NCI-H2196 treated with DMSO at 0.1 percent for 48 hours (cell line): ENCODE data around the gene SLC39A3.

Experiments used
- DNase-seq: peaks from one replicate; lab custom pipeline; 2025; ENCODE audit not compliant: unreplicated experiment; lab: John Stamatoyannopoulos, UW

Gene SLC39A3

DNA sequence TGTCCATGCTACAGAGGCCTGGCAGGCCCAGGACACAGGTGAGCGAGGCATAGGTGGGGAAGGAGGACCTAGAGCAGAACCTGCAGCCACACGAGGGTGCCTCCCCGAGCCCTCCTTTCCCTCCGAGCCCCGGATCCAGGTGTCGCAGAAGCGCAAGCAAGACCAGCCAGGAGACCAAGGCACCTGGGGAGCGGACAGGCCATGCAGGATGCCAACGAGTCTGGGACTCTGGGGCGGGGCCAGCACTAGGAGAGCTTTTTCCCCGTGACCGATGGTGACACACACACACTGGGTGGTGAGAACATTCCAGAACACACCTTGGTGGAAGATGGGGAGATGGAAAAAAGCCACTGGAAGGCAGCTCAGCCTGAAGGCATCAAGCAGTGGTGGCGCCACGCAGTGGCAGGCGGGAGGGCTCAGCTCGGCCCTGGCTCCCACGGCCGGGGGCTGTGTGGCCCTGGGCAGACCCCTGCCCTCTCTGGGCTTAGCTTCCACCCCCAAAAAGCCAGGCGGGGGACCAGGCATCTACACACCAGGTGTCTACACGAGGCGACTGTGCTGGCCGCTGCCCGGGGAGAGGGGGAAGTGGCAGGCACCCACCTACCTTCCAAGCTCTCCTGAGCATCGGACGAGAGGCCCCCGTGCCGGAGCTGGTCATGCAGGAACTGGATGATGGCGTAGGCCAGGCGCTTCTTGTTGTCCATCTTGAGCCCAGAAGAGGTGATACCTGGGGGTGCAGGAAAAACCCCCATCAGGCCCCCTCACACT, 28.7 kb upstream of the SLC39A3 start:
- no peak for DNase-seq

GRCh38 chr19:2767688-2768087, 27.9 kb upstream of the SLC39A3 start:
- no peak for DNase-seq

GRCh38 chr19:2766594-2767372, 27.0 kb upstream of the SLC39A3 start:
- DNase-seq, result no peak

DNA sequence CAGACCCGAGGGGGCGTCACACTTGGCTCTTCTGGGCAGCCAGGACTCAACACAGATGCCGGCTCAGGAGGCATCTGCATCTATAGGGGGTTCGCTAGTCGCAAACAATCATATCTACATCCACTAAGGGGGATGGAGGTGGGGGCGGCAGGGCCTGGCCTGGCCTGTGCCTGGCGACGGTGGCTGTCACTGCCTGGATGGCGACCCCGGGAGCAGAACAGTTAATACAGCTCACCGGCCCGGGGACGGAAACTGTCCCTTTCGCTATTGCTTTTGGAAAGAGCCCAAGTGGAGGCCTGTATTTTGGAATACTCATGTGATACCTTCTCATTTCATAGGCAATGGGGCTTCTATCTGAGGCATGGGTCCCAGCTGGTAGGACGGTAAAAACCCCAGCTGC, 25.6 kb upstream of the SLC39A3 start:
- no peak for DNase-seq

DNA sequence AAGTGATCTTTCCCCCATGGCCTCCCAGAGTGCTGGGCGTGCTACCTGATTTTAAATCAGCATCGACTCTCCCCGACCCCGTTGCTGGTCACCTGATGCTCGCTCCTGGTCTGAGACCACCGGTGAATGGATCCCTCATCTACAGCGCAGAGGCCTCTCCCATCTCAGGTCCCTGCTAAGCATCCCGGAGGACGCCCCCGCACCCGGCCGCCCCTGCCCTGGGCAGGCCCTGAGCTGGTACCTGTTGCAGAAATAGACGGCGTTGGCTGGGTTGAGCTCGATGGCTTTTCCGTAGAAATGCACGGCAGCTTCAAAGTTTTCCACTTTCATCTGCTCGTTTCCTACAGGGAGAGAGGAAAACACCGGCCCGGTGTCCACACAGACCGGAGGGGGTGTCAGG, 25.1 kb upstream of the SLC39A3 start:
- DNase-seq, result no peak

DNA sequence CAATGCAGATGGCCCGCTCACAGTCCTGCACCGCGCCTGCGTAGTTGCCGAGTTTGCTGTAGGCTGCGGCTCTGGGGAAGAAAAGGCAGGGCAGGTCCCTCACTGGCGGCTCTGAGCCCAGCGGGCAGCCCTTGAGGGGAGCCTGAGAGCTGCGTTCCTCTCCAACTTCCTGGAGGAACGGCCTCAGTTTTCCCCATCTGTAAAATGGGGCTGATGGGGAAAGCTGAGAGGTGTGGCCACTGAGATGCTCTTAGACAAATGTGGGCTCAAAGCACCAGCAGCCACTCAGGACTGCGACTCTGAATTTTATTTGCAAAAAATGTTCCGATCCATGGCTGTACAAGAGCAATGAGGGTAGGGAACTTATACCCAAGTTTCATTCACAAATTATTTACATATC, 23.9 kb upstream of the SLC39A3 start:
- no peak for DNase-seq

DNA sequence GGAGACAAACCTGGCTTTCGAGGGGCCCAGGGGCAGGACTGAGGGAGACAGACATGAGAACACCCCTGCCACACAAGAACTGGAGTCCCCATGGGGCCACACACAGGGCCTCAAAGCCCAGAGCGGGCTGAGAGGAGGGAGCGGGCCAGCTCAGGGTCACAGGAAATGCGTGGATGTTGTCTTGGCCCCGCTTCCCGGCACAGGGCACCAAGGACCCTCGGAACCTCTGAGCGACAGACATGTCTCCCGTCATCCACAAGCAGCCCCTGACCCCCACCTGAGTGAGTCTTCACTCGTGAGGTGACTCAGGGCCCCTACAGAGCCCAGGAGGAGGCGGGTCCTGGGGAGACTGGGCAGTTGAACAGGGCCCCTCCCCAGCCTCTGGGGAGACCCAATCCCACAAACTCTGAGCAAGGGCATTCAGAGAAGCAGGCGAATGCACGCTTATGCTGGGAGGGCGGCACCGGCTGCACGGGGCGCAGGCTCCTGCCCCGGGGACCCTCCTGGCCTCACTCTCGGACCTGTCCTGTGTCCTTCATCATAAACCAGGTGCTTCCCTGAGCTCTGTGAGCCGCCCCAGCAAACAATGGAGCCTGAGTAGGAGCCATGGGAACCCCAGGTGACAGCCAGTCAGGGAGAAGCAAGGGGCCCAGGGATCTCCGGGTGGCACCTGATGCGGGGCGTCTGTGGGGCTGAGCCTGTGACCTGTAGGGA, 23.1 kb upstream of the SLC39A3 start:
- no peak for DNase-seq

DNA sequence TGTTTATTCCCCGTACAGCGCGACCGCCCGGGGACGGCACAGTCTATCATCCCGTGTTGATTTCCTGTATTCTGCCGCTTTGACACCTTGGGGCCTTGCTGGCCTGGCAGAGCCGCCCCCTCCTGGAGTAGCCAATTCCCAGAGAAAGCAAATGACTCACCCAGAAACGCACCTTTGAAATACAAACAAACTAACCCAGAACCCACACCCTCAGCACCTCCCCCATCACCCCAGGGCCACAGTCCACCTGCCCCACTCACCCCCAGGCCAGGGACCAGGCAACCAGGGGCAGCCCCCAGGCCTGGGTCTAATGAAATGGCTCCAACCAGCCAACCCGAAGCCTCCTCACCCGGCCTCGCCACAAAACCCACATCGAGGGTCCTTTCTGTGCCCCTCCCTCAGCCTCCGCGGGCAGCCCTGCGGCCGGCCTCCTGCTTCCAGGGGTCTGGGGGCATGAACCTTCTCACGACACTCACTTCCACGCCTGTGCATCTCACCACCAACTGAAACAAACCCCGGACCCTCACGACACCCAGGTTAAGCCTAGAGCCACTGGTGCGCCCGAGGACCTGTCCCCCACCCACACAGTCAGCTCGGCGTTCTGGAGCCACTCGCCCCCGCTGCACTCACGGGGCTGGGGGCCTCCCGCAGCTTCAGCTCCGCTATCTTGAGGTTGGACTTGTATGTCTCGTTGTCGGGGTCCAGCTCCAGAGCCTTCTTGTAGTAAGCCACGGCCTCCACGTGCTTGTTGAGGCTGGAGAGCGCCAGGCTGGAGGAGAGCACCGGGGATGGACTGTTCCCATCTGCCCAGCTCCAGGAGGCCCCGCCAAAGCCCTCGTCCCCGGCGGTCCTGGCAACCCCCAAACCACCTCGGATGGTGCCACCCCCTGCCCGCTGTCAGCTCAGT, 22.3 kb upstream of the SLC39A3 start:
- no peak for DNase-seq

GRCh38 chr19:2761309-2761677, 21.5 kb upstream of the SLC39A3 start:
- DNase-seq, result no peak

DNA sequence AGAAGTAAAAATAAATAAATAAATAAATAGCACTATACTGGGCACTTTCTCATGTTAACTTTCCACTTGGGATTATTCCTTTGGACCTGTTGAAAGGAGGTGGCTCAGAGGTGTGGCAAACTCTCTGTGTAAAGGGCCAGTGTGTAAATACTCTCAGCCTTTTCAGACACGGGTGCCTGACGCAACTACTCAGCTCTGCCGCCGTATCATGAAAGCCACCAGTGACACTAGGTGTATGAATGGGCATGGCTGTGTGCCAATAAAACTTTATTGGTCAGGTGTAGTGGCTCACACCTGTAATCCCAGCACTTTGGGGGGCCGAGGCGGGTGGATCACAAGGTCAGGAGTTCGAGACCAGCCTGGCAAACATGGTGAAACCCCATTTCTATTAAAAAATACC, 20.1 kb upstream of the SLC39A3 start:
- DNase-seq, result no peak

DNA sequence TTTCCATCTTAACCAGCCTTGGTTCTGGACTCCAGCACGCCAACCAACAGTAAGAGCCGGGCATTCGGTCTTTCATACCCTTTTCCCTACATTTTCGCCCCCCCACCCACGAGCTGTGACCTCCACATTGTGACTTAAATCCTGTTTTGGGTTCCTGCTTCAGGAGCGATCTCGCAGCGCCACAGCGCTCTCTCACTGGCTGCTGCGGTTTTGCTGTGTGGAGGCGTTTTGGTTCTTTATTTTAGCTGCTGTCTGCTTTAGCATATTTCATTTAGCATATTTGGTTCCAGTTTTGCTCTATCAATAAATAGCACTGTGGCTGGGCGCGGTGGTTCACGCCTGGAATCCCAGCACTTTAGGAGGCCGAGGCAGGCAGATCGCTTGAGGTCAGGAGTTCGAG, 19.5 kb upstream of the SLC39A3 start:
- no peak for DNase-seq

GRCh38 chr19:2758601-2759313, 18.9 kb upstream of the SLC39A3 start:
- no peak for DNase-seq

- no peak for DNase-seq
Observed at GRCh38 chr19:2756921-2757881, 17.4 kb upstream of the SLC39A3 start.

GRCh38 chr19:2756477-2756876, 16.7 kb upstream of the SLC39A3 start:
- DNase-seq, result no peak

DNA sequence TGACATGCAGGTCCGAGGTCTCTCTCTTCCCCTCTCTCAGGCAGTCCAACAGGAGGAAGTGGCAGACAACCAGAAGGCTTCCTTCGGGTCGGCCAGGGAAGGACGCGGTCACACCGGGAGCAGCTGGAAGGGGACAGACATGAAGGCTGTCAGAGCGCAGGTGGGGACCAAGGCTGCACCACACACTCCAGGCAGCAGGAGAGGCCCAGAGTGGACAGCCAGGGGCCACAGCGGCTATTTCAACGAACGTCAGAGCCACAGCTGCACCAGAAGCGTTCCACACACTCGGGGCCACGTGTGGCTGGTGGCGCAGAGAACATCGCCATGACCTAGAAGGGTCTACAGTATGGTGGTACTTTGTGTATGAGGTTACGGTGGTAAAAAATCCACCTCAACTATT, 16.0 kb upstream of the SLC39A3 start:
- DNase-seq, result no peak

DNA sequence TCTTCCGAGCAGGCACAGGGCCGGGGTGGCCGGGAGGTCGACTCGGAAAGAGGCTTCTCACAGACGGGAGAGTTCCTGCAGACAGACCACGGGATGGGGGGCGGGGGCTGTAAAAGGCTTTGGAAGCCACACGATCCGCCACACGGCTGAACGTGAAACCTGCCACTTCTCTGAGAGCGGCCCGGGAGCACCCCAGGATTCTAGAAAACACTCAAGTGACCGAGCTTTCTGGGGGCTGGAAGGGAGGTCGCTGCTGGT, 15.6 kb upstream of the SLC39A3 start:
- DNase-seq, result no peak

- DNase-seq, result no peak
Observed at GRCh38 chr19:2754659-2755447, 15.0 kb upstream of the SLC39A3 start.

DNA sequence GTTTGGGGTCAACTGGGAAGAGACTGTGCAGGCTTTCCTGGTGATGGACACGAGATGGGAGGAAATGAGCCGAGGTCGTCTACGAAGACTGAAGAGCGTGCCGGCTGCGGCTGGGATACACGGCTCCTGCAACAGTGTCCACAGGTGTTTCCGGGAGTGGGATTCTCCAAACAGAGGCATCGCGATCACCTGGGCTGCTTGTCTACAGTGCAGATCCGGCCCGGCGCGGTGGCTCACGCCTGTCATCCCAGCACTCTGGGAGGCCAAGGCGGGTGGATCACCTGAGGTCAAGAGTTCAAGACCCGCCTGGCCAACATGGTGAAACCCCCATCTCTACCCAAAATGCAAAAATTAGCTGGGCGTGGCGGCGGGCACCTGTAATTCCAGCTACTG, 11.6 kb upstream of the SLC39A3 start:
- DNase-seq, result no peak
